Testis (tissue), 3 donors: Measurements from ENCODE around the gene ELMOD1. TPM values are rescaled to one million over a fixed set of nuclear protein-coding genes. Genes with fewer than 3 reads are reported as not detected.
"Not testable (repeated sequence)": the region's sequence is repeated elsewhere in the genome, so short reads cannot be mapped to it uniquely, and the experiment has no call there.

Source experiments
- DNase-seq: peaks from one replicate; pipeline ENCODE4 v3.0.0-alpha.2; 2019
- H3K27ac ChIP-seq, 2 donors: fragments of 200-600 bp; sonication (generic); one replicate each; pipeline ENCODE4 v1.5.1; 2019
- H3K27me3 ChIP-seq: fragments of 200-600 bp; sonication (generic); one replicate; pipeline ENCODE4 v1.5.1; 2019
- H3K36me3 ChIP-seq: fragments of 200-600 bp; sonication (generic); one replicate; pipeline ENCODE4 v1.5.1; 2017; ENCODE audit warnings: low read depth; ENCODE audit errors: missing control alignments
- H3K4me1 ChIP-seq: fragments of 200-600 bp; sonication (generic); one replicate; pipeline ENCODE4 v1.5.1; 2019
- H3K4me3 ChIP-seq, 2 donors: fragments of 200-600 bp; sonication (generic); one replicate each; pipeline ENCODE4 v1.5.1; 2017 to 2019
- H3K9me3 ChIP-seq: fragments of 200-600 bp; sonication (generic); one replicate; pipeline ENCODE4 v1.5.1; 2017
- CTCF ChIP-seq, 3 experiments: fragments of 450-650 bp in 2 of 3; fragments of 200-600 bp in 1 of 3; sonication (generic) in 1 of 3; IDR thresholded peaks; one replicate each; pipeline ENCODE4 v1.5.1; 2016 to 2019; ENCODE audit warnings: antibody characterized with exemption in 3 of 3, mild to moderate bottlenecking in 2 of 3, moderate library complexity in 1 of 3
- POLR2A ChIP-seq: fragments of 450-650 bp; IDR thresholded peaks from one replicate; pipeline ENCODE4 v1.6.1; 2017; ENCODE audit warnings: antibody characterized with exemption, mild to moderate bottlenecking, moderate library complexity
- WGBS, 2 donors: methylation state at CpG; one replicate each; pipeline ENCODE4 v1.1.5; 2018; 5-methylcytosine and 5-hydroxymethylcytosine counted together
- intact Hi-C: fragments of 100-400 bp; cut with DNase I; formaldehyde crosslinking; loops from one replicate; pipeline ENCODE4 v1.15.1; 2023; ENCODE audit warnings: low total_unique reads
- polyA plus RNA-seq: library from polyadenylated mRNA; stranded (reverse); fragments of 350-450 nt; fragmentation: Illumina TruSeq; extraction: RNeasy Lipid Tissue Mini Kit (QIAGEN cat#74804); gene quantifications from one replicate; pipeline ENCODE4 v1.2.3, GENCODE V29; 2014; ENCODE audit warnings: low read depth, low replicate concordance; ENCODE audit not compliant: insufficient read depth
- total RNA-seq, 2 donors: library from RNA; depleted of rRNA; stranded (reverse); fragments of >200 nt; gene quantifications; one replicate each; pipeline ENCODE4 v1.2.3, GENCODE V29; 2016

ELMOD1 gene
- total and polyA plus RNA-seq, 3 donors from 2014 or later: 5.6 to 11.1 (median 8.7) TPM

- 42 to 74% methylated on average over 9 to 12 of the region's 12 CpGs for WGBS, 2 donors
- H3K4me1 ChIP-seq: peaks cover 30% of the 10 kb centered on the region
- H3K27me3 ChIP-seq: no peaks in the 10 kb centered on the region
- TF ChIP-seq CTCF (IDR thresholded peaks at IDR 0.05): no peak
- no peak for TF ChIP-seq POLR2A
- DNase-seq: no peak
- H3K9me3 ChIP-seq: no peaks in the 10 kb centered on the region
- intact Hi-C loops: no loop called here
- H3K36me3 ChIP-seq: no peaks in the 10 kb centered on the region
- peak overlapping the region in 1 of 2 donors; percentile 8 for H3K4me3 ChIP-seq
- H3K27ac ChIP-seq: peak overlapping the region; percentile 1 to 36
Observed at GRCh38 chr11:107570015-107570414, 20.9 kb upstream of the ELMOD1 start.

- Histone ChIP-seq H3K4me1 (peaks cover 22% of the 10 kb centered on the region), H3K36me3 (no peaks in the 10 kb centered on the region), H3K9me3 (no peaks in the 10 kb centered on the region), H3K4me3 (no peak overlapping the region), H3K27me3 (no peaks in the 10 kb centered on the region), H3K27ac (peak overlapping the region in 1 of 2 donors; percentile 48)
- DNase-seq: no peak
- intact Hi-C loops: no loop called here
- 40 to 59% methylated on average over 1 of the region's 1 CpG for WGBS, 2 donors
- TF ChIP-seq POLR2A (no peak), CTCF (IDR thresholded peaks at IDR 0.05) (no peak)
Observed at GRCh38 chr11:107573438-107573837, 17.5 kb upstream of the ELMOD1 start.

GRCh38 chr11:107576497-107577345, 14.2 kb upstream of the ELMOD1 start:
- not testable (repeated sequence) for H3K4me1 ChIP-seq, H3K27me3 ChIP-seq, H3K9me3 ChIP-seq, H3K4me3 ChIP-seq, H3K36me3 ChIP-seq, H3K27ac ChIP-seq
- peak; percentile 82 for DNase-seq
- 43 to 48% methylated on average over 2 of the region's 2 CpGs for WGBS, 2 donors
- intact Hi-C loops: loop anchor here (5.0 kb wide), 1 partner anchor 116 kb away; no protein-coding TSS in a partner anchor
- peak; percentile 63 to 82 (median 80) for TF ChIP-seq CTCF (IDR thresholded peaks at IDR 0.05)

- TF ChIP-seq CTCF (IDR thresholded peaks at IDR 0.05): no peak
- TF ChIP-seq POLR2A: no peak
- intact Hi-C loops: loop anchor here (5.0 kb wide), 1 partner anchor 115 kb away; no protein-coding TSS in a partner anchor
- Histone ChIP-seq H3K27ac (no peak overlapping the region), H3K9me3 (no peaks in the 10 kb centered on the region), H3K4me1 (peaks cover 8% of the 10 kb centered on the region), H3K4me3 (no peak overlapping the region), H3K27me3 (no peaks in the 10 kb centered on the region), H3K36me3 (no peaks in the 10 kb centered on the region)
- 77 to 87% methylated on average over 6 of the region's 6 CpGs for WGBS, 2 donors
- DNase-seq: no peak
Observed at GRCh38 chr11:107577346-107577711, 13.6 kb upstream of the ELMOD1 start.

GRCh38 chr11:107579169-107579568, 11.8 kb upstream of the ELMOD1 start:
- H3K27ac ChIP-seq, H3K9me3 ChIP-seq, H3K36me3 ChIP-seq, H3K27me3 ChIP-seq, H3K4me3 ChIP-seq, DNase-seq, H3K4me1 ChIP-seq: not testable (repeated sequence)
- 93% methylated on average over 2 of the region's 2 CpGs for WGBS, 2 donors
- intact Hi-C loops: loop anchor here (5.0 kb wide), 1 partner anchor 113 kb away; no protein-coding TSS in a partner anchor
